B cell (primary cell): ENCODE data around the gene CEACAM5. TPM values are rescaled to one million over a fixed set of nuclear protein-coding genes. Genes with fewer than 3 reads are reported as not detected.

ENCODE experiments used
- ATAC-seq: fragments of 200-7000 bp; cut with Tn5 transposase; one replicate; pipeline ENCODE4 v1.10.0; 2021; ENCODE audit warnings: low read depth, mild to moderate bottlenecking, moderate number of reproducible peaks, moderate library complexity
- CTCF ChIA-PET: fragments of 350-600 bp; sonication (Branson Sonifier 250); formaldehyde crosslinking; loops from one replicate; lab custom pipeline; 2021; ENCODE audit warnings: antibody characterized with exemption, inconsistent platforms; lab: Charles Lee
- POLR2A ChIA-PET: fragments of 350-600 bp; sonication (Branson Sonifier 250); formaldehyde crosslinking; loops from one replicate; lab custom pipeline; 2021; ENCODE audit warnings: antibody characterized with exemption; lab: Charles Lee
- DNase-seq: peaks from one replicate; pipeline ENCODE4 v3.0.0; 2013
- H2AFZ ChIP-seq: 2 replicates; pipeline ENCODE4 v1.6.1; 2012; ENCODE audit warnings: mild to moderate bottlenecking, low read depth, low read length; ENCODE audit not compliant: insufficient read depth, poor library complexity, severe bottlenecking
- H3K27ac ChIP-seq, 2 donors: 1 replicate in 1 of 2; 2 replicates in 1 of 2; pipeline ENCODE4 v1.5.1; 2012 to 2013; ENCODE audit warnings: low read length in 2 of 2, mild to moderate bottlenecking in 2 of 2, moderate library complexity in 1 of 2
- H3K27me3 ChIP-seq, 4 experiments: fragments of 200-600 bp in 1 of 4; sonication (generic) in 1 of 4; replicated peaks in 1 of 4; 1 replicate in 2 of 4; 2 replicates in 2 of 4; pipeline versions ENCODE4 v1.6.1 to v1.7.0; 2013 to 2016; ENCODE audit warnings: low read length in 3 of 4, mild to moderate bottlenecking in 2 of 4, mixed read lengths in 1 of 4, moderate library complexity in 1 of 4; ENCODE audit not compliant: insufficient read depth in 4 of 4, control insufficient read depth in 3 of 4; ENCODE audit errors: control extremely low read depth in 1 of 4
- H3K36me3 ChIP-seq, 2 experiments: replicated peaks in 1 of 2; 1 replicate in 1 of 2; 2 replicates in 1 of 2; pipeline versions ENCODE4 v1.6.1 to v1.7.1; 2013; ENCODE audit warnings: low read length in 1 of 2; ENCODE audit not compliant: insufficient read depth in 2 of 2, control insufficient read depth in 1 of 2; ENCODE audit errors: control extremely low read depth in 1 of 2, extremely low read depth in 1 of 2
- H3K4me1 ChIP-seq, 2 donors: fragments of 200-600 bp in 1 of 2; sonication (generic) in 1 of 2; 1 replicate in 1 of 2; 2 replicates in 1 of 2; pipeline versions ENCODE4 v1.5.1 to v1.6.1; 2013 to 2017; ENCODE audit warnings: low read length in 2 of 2; ENCODE audit not compliant: control insufficient read depth in 2 of 2, insufficient read depth in 2 of 2
- H3K4me2 ChIP-seq: replicated peaks from 2 replicates; pipeline ENCODE3; 2012; ENCODE audit warnings: mild to moderate bottlenecking, low read depth, low read length; ENCODE audit not compliant: poor library complexity, severe bottlenecking
- H3K4me3 ChIP-seq, 5 experiments: fragments of 200-600 bp in 1 of 5; sonication (generic) in 1 of 5; 1 replicate in 3 of 5; 2 replicates in 2 of 5; pipeline versions ENCODE4 v1.5.1 to v1.7.0; 2011 to 2016; ENCODE audit warnings: low read length in 4 of 5, mild to moderate bottlenecking in 4 of 5, low read depth in 2 of 5, control low read depth in 1 of 5, moderate library complexity in 1 of 5; ENCODE audit not compliant: insufficient read depth in 1 of 5; ENCODE audit errors: control extremely low read depth in 1 of 5, extremely low read depth in 1 of 5
- H3K79me2 ChIP-seq: fragments of 200-600 bp; sonication (generic); one replicate; pipeline ENCODE4 v1.6.0; 2016; ENCODE audit warnings: low read length; ENCODE audit not compliant: control insufficient read depth, insufficient read depth
- H3K9ac ChIP-seq: fragments of 200-600 bp; sonication (generic); 2 replicates; pipeline ENCODE4 v1.6.1; 2017; ENCODE audit warnings: mild to moderate bottlenecking, low read length, moderate library complexity
- H3K9me3 ChIP-seq, 3 donors: one replicate each; pipeline versions ENCODE4 v1.6.1 to v1.7.1; 2013; ENCODE audit warnings: low read length in 2 of 3; ENCODE audit not compliant: control insufficient read depth in 2 of 3, insufficient read depth in 1 of 3; ENCODE audit errors: control extremely low read depth in 1 of 3
- H4K20me1 ChIP-seq: 2 replicates; pipeline ENCODE4 v1.6.0; 2012; ENCODE audit warnings: mild to moderate bottlenecking, low read length; ENCODE audit not compliant: insufficient read depth, control insufficient read depth, poor library complexity, severe bottlenecking
- H3K27ac Mint-ChIP-seq: one replicate; pipeline ENCODE4 v1.8.0; 2021; ENCODE audit warnings: mixed read lengths
- H3K27me3 Mint-ChIP-seq: one replicate; pipeline ENCODE4 v1.8.0; 2021; ENCODE audit warnings: mixed read lengths
- H3K4me1 Mint-ChIP-seq: one replicate; pipeline ENCODE4 v1.8.0; 2021; ENCODE audit warnings: mixed read lengths
- H3K4me3 Mint-ChIP-seq: one replicate; pipeline ENCODE4 v1.8.0; 2021; ENCODE audit warnings: mixed read lengths
- H3K9me3 Mint-ChIP-seq: one replicate; pipeline ENCODE4 v1.8.0; 2022; ENCODE audit warnings: mixed read lengths; ENCODE audit not compliant: insufficient read depth
- CTCF ChIP-seq: fragments of 200-600 bp; IDR thresholded peaks from one replicate; pipeline ENCODE4 v1.8.0; 2022; ENCODE audit warnings: antibody characterized with exemption, mild to moderate bottlenecking
- EZH2 ChIP-seq: IDR thresholded peaks from 2 replicates; pipeline ENCODE4 v1.6.1; 2012; ENCODE audit warnings: borderline replicate concordance, low read depth, mild to moderate bottlenecking, moderate library complexity, low read length; ENCODE audit not compliant: insufficient read depth, poor library complexity, severe bottlenecking
- WGBS: methylation state at CpG from one replicate; pipeline ENCODE4 v1.1.5; 2013; ENCODE audit warnings: missing lambda C conversion rate; ENCODE audit not compliant: insufficient coverage; 5-methylcytosine and 5-hydroxymethylcytosine counted together
- intact Hi-C: fragments of 100-400 bp; cut with micrococcal nuclease; formaldehyde crosslinking; loops from one replicate; pipeline ENCODE4 v1.10.0; 2022
- polyA plus RNA-seq: library from polyadenylated mRNA; depleted of rRNA; stranded (reverse); fragments of >200 nt; gene quantifications from 2 replicates; pipeline ENCODE4 v1.2.3, GENCODE V29; 2012
- total RNA-seq, 2 donors: library from RNA; stranded (reverse); fragments of 120-200 nt in 1 of 2; gene quantifications; 1 replicate in 1 of 2; 2 replicates in 1 of 2; pipeline versions ENCODE4 v1.2.3 to v1.2.4, GENCODE V29; 2013 to 2022

CEACAM5 gene
- total and polyA plus RNA-seq, 2 donors (not counting 1 experiment from before 2014, with no cell fraction given), result not detected

DNA sequence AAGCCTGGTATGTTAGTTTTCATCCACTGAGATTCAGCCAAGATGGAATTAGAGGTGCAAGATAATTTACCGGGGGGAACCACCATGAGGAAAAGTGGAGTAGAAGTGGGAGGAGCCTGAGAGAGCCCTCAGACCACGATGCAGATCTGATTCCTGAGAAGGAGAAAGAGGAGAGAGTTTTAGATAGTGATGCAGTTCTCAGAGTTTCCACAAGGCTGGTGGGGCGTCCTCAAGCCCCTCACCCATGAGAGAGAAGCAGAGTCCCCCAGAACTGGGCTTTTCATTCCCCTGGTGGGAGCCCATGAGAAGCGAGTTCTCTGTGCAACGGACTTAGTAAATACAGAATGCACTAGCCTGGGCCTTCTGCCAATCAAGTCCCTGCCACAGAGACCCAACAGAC, 18.1 kb downstream of the CEACAM5 start:
- no peak for DNase-seq
- no peak for ATAC-seq
- H3K36me3 ChIP-seq, result no peaks in the 10 kb centered on the region
- Mint-ChIP-seq H3K9me3 (no peaks in the 10 kb centered on the region), H3K4me1 (no peaks in the 10 kb centered on the region), H3K27me3 (peaks cover 39% of the 10 kb centered on the region), H3K27ac (no peak overlapping the region), H3K4me3 (no peak overlapping the region)
- H3K79me2 ChIP-seq, result no peaks in the 10 kb centered on the region
- H3K4me2 ChIP-seq, result no peak overlapping the region
- no peak overlapping the region for H3K9ac ChIP-seq
- H3K9me3 ChIP-seq, result no peaks in the 10 kb centered on the region
- H3K4me1 ChIP-seq, result no peaks in the 10 kb centered on the region
- H4K20me1 ChIP-seq, result no peaks in the 10 kb centered on the region
- WGBS, result 57% methylated on average over 1 of the region's 5 CpGs
- ChIA-PET CTCF (interaction anchor here (1.0 kb wide), 1 partner anchor 20 kb away, joined by 3 read pairs; no protein-coding TSS in a partner anchor), POLR2A (no interaction called here)
- intact Hi-C loops, result no loop called here
- no peak overlapping the region for H3K4me3 ChIP-seq
- TF ChIP-seq EZH2 (no peak), CTCF (no peak)
- peaks cover 0 to 23% (median 1%) of the 10 kb centered on the region in 4 experiments for H3K27me3 ChIP-seq
- no peak overlapping the region for H3K27ac ChIP-seq
- H2AFZ ChIP-seq, result no peak overlapping the region

- Mint-ChIP-seq H3K9me3 (no peaks in the 10 kb centered on the region), H3K4me3 (no peak overlapping the region), H3K4me1 (no peaks in the 10 kb centered on the region), H3K27ac (no peak overlapping the region), H3K27me3 (peaks cover 42% of the 10 kb centered on the region)
- Histone ChIP-seq H3K9ac (no peak overlapping the region), H3K27me3 (peaks cover 0 to 6% (median 0%) of the 10 kb centered on the region in 4 experiments), H3K4me3 (no peak overlapping the region), H3K27ac (no peak overlapping the region), H3K9me3 (no peaks in the 10 kb centered on the region), H3K79me2 (no peaks in the 10 kb centered on the region), H4K20me1 (no peaks in the 10 kb centered on the region), H2AFZ (no peak overlapping the region), H3K4me1 (no peaks in the 10 kb centered on the region), H3K36me3 (no peaks in the 10 kb centered on the region), H3K4me2 (no peak overlapping the region)
- ChIA-PET CTCF (no interaction called here), POLR2A (no interaction called here)
- DNase-seq, result no peak
- intact Hi-C loops, result no loop called here
- ATAC-seq, result no peak
- TF ChIP-seq CTCF, result no peak
- TF ChIP-seq EZH2, result no peak
- 83% methylated on average over 2 of the region's 4 CpGs for WGBS
These were observed 25.7 kb downstream of the CEACAM5 start for GRCh38 chr19:41734156-41734555.
